Amniotic epithelial cell (primary cell): ENCODE measurements around the gene CCNB1IP1.
"Not testable (repeated sequence)": the region's sequence is repeated elsewhere in the genome, so short reads cannot be mapped to it uniquely, and the experiment has no call there.

Experiments used
- DNase-seq: peaks from one replicate; pipeline ENCODE4 v3.0.0-alpha.2; 2010; ENCODE audit warnings: low read depth

Gene CCNB1IP1

GRCh38 chr14:20332788-20333493, at the start of gene CCNB1IP1:
TSS of gene CCNB1IP1 (minus strand) at chr14:20333279. CDS start at chr14:20316523, 16,756 bp downstream.
- DNase-seq, result peak; percentile 92

GRCh38 chr14:20382526-20382925, 49.4 kb upstream of the CCNB1IP1 start:
- DNase-seq, result no peak

GRCh38 chr14:20381341-20381740, 48.3 kb upstream of the CCNB1IP1 start:
- no peak for DNase-seq

GRCh38 chr14:20380681-20381080, 47.6 kb upstream of the CCNB1IP1 start:
- no peak for DNase-seq

- no peak for DNase-seq
Observed at GRCh38 chr14:20379743-20380142, 46.7 kb upstream of the CCNB1IP1 start.

- no peak for DNase-seq
Observed at GRCh38 chr14:20377171-20377570, 44.1 kb upstream of the CCNB1IP1 start.

GRCh38 chr14:20376071-20376588, 43.1 kb upstream of the CCNB1IP1 start:
- DNase-seq, result no peak

- DNase-seq, result no peak
Observed at GRCh38 chr14:20375471-20375870, 42.4 kb upstream of the CCNB1IP1 start.

GRCh38 chr14:20372796-20373195, 39.7 kb upstream of the CCNB1IP1 start:
- no peak for DNase-seq

- DNase-seq, result no peak
Observed at GRCh38 chr14:20365928-20366327, 32.8 kb upstream of the CCNB1IP1 start.

GRCh38 chr14:20358474-20358873, 25.4 kb upstream of the CCNB1IP1 start:
- not testable (repeated sequence) for DNase-seq

GRCh38 chr14:20356422-20356821, 23.3 kb upstream of the CCNB1IP1 start:
- no peak for DNase-seq

GRCh38 chr14:20350860-20351259, 17.8 kb upstream of the CCNB1IP1 start:
- DNase-seq, result peak; percentile 17

GRCh38 chr14:20350282-20350681, 17.2 kb upstream of the CCNB1IP1 start:
- DNase-seq, result peak; percentile 9

GRCh38 chr14:20347747-20348146, 14.7 kb upstream of the CCNB1IP1 start:
- peak; percentile 73 for DNase-seq

GRCh38 chr14:20346713-20347112, 13.6 kb upstream of the CCNB1IP1 start:
- DNase-seq, result no peak

- no peak for DNase-seq
Observed at GRCh38 chr14:20345366-20345765, 12.3 kb upstream of the CCNB1IP1 start.

GRCh38 chr14:20343862-20344220, 10.8 kb upstream of the CCNB1IP1 start:
- peak; percentile 35 for DNase-seq

- peak; percentile 100 for DNase-seq
Observed at GRCh38 chr14:20343092-20343861, 10.2 kb upstream of the CCNB1IP1 start, which contains the start of gene PARP2. TSS of gene PARP2 (plus strand) at chr14:20343635. CDS start at chr14:20343642, 7 bp downstream.

- no peak for DNase-seq
Observed at GRCh38 chr14:20341646-20342045, 8.6 kb upstream of the CCNB1IP1 start.

- DNase-seq, result not testable (repeated sequence)
Observed at GRCh38 chr14:20341032-20341431, 8.0 kb upstream of the CCNB1IP1 start.

- no peak for DNase-seq
Observed at GRCh38 chr14:20334017-20334416, 938 bp upstream of the CCNB1IP1 start.

- no peak for DNase-seq
Observed at GRCh38 chr14:20333494-20333841, 389 bp upstream of the CCNB1IP1 start.
